Heart right ventricle (tissue), 16 donors: Measurements from ENCODE around the gene TRIP10. TPM values are rescaled to one million over a fixed set of nuclear protein-coding genes. Genes with fewer than 3 reads are reported as not detected.
A peak's percentile ranks its signal among the peaks of the same experiment; 100 is the strongest.

Experiments used
- ATAC-seq, 8 donors: fragments of 200-7000 bp; cut with Tn5 transposase; one replicate each; pipeline ENCODE4 v1.9.1; 2020; ENCODE audit warnings: mild to moderate bottlenecking in 8 of 8, moderate library complexity in 8 of 8, moderate number of reproducible peaks in 1 of 8
- DNase-seq, 2 donors: peaks; one replicate each; pipeline ENCODE4 v3.0.0-alpha.2; 2020
- H3K27ac ChIP-seq, 10 donors: fragments of 200-600 bp; sonication (generic) in 2 of 10; one replicate each; pipeline versions ENCODE4 v1.5.0 to v1.8.0; 2020 to 2022; ENCODE audit warnings: mild to moderate bottlenecking in 3 of 10
- H3K27me3 ChIP-seq, 7 donors: fragments of 200-600 bp; one replicate each; pipeline ENCODE4 v1.8.0; 2021 to 2022; ENCODE audit warnings: mild to moderate bottlenecking in 2 of 7
- H3K36me3 ChIP-seq, 9 donors: fragments of 200-600 bp; sonication (generic) in 1 of 9; one replicate each; pipeline versions ENCODE4 v1.5.0 to v1.8.0; 2020 to 2022; ENCODE audit warnings: mild to moderate bottlenecking in 2 of 9
- H3K4me1 ChIP-seq, 9 donors: fragments of 200-600 bp; sonication (generic) in 1 of 9; one replicate each; pipeline versions ENCODE4 v1.5.0 to v1.8.0; 2020 to 2022; ENCODE audit warnings: mild to moderate bottlenecking in 4 of 9
- H3K4me3 ChIP-seq, 10 donors: fragments of 200-600 bp; sonication (generic) in 2 of 10; one replicate each; pipeline versions ENCODE4 v1.5.0 to v1.8.0; 2020 to 2022; ENCODE audit warnings: mild to moderate bottlenecking in 7 of 10, moderate library complexity in 2 of 10
- H3K9me3 ChIP-seq, 11 donors: fragments of 200-600 bp in 10 of 11; sonication (generic) in 2 of 11; one replicate each; pipeline versions ENCODE4 v1.5.0 to v1.8.0; 2013 to 2022; ENCODE audit warnings: mild to moderate bottlenecking in 2 of 11, control low read depth in 1 of 11, moderate library complexity in 1 of 11
- CTCF ChIP-seq, 9 donors: fragments of 200-600 bp; sonication (generic) in 2 of 9; IDR thresholded peaks; one replicate each; pipeline versions ENCODE4 v1.5.0 to v1.8.0; 2021 to 2022; ENCODE audit warnings: antibody characterized with exemption in 9 of 9, mild to moderate bottlenecking in 5 of 9, moderate library complexity in 1 of 9
- WGBS, 2 donors: extraction: QIAGEN DNeasy Blood & Tissue Kit; methylation state at CpG; one replicate each; pipeline ENCODE4 v1.1.7; 2013; ENCODE audit warnings: inconsistent platforms in 1 of 2; 5-methylcytosine and 5-hydroxymethylcytosine counted together
- intact Hi-C, 10 donors: fragments of 100-400 bp; cut with DNase I; formaldehyde crosslinking; loops; one replicate each; pipeline versions ENCODE4 v1.11.1 to v1.14.2; 2022
- polyA plus RNA-seq, 2 donors: library from polyadenylated mRNA; stranded (reverse); fragments of 200-250 nt; gene quantifications; one replicate each; pipeline ENCODE4 v1.2.3, GENCODE V29; 2013
- total RNA-seq, 10 donors: library from RNA; stranded (reverse); fragmentation: NEBNext Ultra II Directional in 3 of 10; extraction: Animal tissue kit (Norgen Biotek cat#: 25700) in 3 of 10; gene quantifications; one replicate each; pipeline versions ENCODE4 v1.2.1 to v1.2.4, GENCODE V29; 2021 to 2023
- donor health status: Arrhythmogenic right ventricular cardiomyopathy.
- donor health status: ischemic (EF 13 %, LVEDD 7.1; RV severe dilation, severe dysfunction).
- donor health status: healthy with polysubstance abuse.
- donor health status: DM: no; HTN: yes; CAD: no.
- donor health status: DM: no; HTN: no; CAD: no.
- donor health status: ischemic (EF 25% LVEDD 6.9; RV normal size, moderate dysfunction).
- donor health status: ischemic (EF 25% LVEDD 5.7; RV mildly dilated, moderate dysfunction).
- donor health status: healthy.
- donor health status: DM: yes; HTN: yes; CAD: no.
- donor health status: Ischemic cardiomyopathy.
- donor health status: ischemic (EF 35%, LVEDD 5.7; RV mildly dilated, moderate dysfunction).
- donor health status: nonischemic (EF 11% LVEDD 7.7; RV severe dilation, severe dysfunction).
- donor health status: DM: yes; HTN: yes; CAD: no.
- donor health status: PGD.
- donor health status: ischemic (EF 29% LVEDD 5.4; RV normal size, mild dysfunction).
- donor health status: nonischemic (EF 23%, LVEDD 6.1; RV moderate dilation, normal function).

The TRIP10 gene
- total and polyA plus RNA-seq, 12 donors = 60.6 to 314 (median 76.0) TPM

- no peak overlapping the region for H3K4me3 ChIP-seq
- 95 to 96% methylated on average over 23 of the region's 23 CpGs for WGBS, 2 donors
- H3K27me3 ChIP-seq = peaks cover 0 to 11% (median 0%) of the 10 kb centered on the region in 7 donors
- peaks cover 0 to 27% (median 0%) of the 10 kb centered on the region in 9 donors for H3K4me1 ChIP-seq
- H3K27ac ChIP-seq = no peak overlapping the region
- peaks cover 0 to 37% (median 9%) of the 10 kb centered on the region in 9 donors for H3K36me3 ChIP-seq
- intact Hi-C loops = loop anchor here in 5 of 10 donors (1.0 to 10.0 kb wide), 6 partner anchors 30 to 665 kb away; partner anchors contain the start of genes ALKBH7 (in 1 of the 5), PSPN (in 1 of the 5) and ZNF557 (in 1 of the 5)
- DNase-seq (no peak), ATAC-seq (no peak)
- H3K9me3 ChIP-seq = no peaks in the 10 kb centered on the region
- no peak for TF ChIP-seq CTCF (IDR thresholded peaks at IDR 0.05)
These were observed 9.8 kb upstream of the TRIP10 start for GRCh38 chr19:6729573-6730152.

GRCh38 chr19:6730153-6730804 is 9.2 kb upstream of the TRIP10 start:
- H3K4me1 ChIP-seq = peaks cover 0 to 24% (median 0%) of the 10 kb centered on the region in 9 donors
- H3K27me3 ChIP-seq = peaks cover 0 to 11% (median 0%) of the 10 kb centered on the region in 7 donors
- H3K4me3 ChIP-seq = no peak overlapping the region
- TF ChIP-seq CTCF (IDR thresholded peaks at IDR 0.05) = no peak
- peak in 6 of 8 donors; percentile 26 to 48 (median 32) for ATAC-seq
- no peak overlapping the region for H3K27ac ChIP-seq
- peaks cover 0 to 43% (median 9%) of the 10 kb centered on the region in 9 donors for H3K36me3 ChIP-seq
- DNase-seq = no peak
- 71 to 81% methylated on average over 21 to 27 of the region's 27 CpGs for WGBS, 2 donors
- no peaks in the 10 kb centered on the region for H3K9me3 ChIP-seq
- intact Hi-C loops = loop anchor here in 5 of 10 donors (1.0 to 10.0 kb wide), 6 partner anchors 29 to 665 kb away; partner anchors contain the start of genes ALKBH7 (in 1 of the 5), PSPN (in 1 of the 5) and ZNF557 (in 1 of the 5)

- ATAC-seq = no peak
- Histone ChIP-seq H3K36me3 (peaks cover 0 to 45% (median 9%) of the 10 kb centered on the region in 9 donors), H3K4me3 (no peak overlapping the region), H3K27me3 (peaks cover 0 to 4% (median 0%) of the 10 kb centered on the region in 7 donors), H3K4me1 (peaks cover 0 to 32% (median 7%) of the 10 kb centered on the region in 9 donors), H3K9me3 (no peaks in the 10 kb centered on the region), H3K27ac (no peak overlapping the region)
- TF ChIP-seq CTCF (IDR thresholded peaks at IDR 0.05) = no peak
- 90 to 93% methylated on average over 26 to 30 of the region's 30 CpGs for WGBS, 2 donors
- intact Hi-C loops = loop anchor here in 5 of 10 donors (1.0 to 10.0 kb wide), 6 partner anchors 28 to 664 kb away; partner anchors contain the start of genes ALKBH7 (in 1 of the 5), PSPN (in 1 of the 5) and ZNF557 (in 1 of the 5)
- no peak for DNase-seq
These were observed 8.4 kb upstream of the TRIP10 start for GRCh38 chr19:6730941-6731670.

- 89 to 91% methylated on average over 22 of the region's 22 CpGs for WGBS, 2 donors
- Histone ChIP-seq H3K27me3 (no peaks in the 10 kb centered on the region), H3K4me1 (peaks cover 0 to 36% (median 12%) of the 10 kb centered on the region in 9 donors), H3K4me3 (no peak overlapping the region), H3K27ac (no peak overlapping the region), H3K36me3 (peaks cover 0 to 45% (median 9%) of the 10 kb centered on the region in 9 donors), H3K9me3 (no peaks in the 10 kb centered on the region)
- no peak for TF ChIP-seq CTCF (IDR thresholded peaks at IDR 0.05)
- intact Hi-C loops = loop anchor here in 5 of 10 donors (10.0 kb wide), 5 partner anchors 97 to 663 kb away; partner anchors contain the start of genes ALKBH7 (in 1 of the 5), PSPN (in 1 of the 5) and ZNF557 (in 1 of the 5)
- DNase-seq (no peak), ATAC-seq (no peak)
These were observed 7.7 kb upstream of the TRIP10 start for GRCh38 chr19:6731822-6732221.
